Stimulated activated CD4-positive, alpha-beta T cell treated with anti-CD3 and anti-CD28 coated beads, Interleukin-4, amount 100 ng/mL, for 24 hours (primary cell): ENCODE measurements around the gene LGI1.

Experiments used
- DNase-seq: peaks from one replicate; pipeline ENCODE4 v3.0.0-alpha.2; 2020

LGI1 gene

DNA sequence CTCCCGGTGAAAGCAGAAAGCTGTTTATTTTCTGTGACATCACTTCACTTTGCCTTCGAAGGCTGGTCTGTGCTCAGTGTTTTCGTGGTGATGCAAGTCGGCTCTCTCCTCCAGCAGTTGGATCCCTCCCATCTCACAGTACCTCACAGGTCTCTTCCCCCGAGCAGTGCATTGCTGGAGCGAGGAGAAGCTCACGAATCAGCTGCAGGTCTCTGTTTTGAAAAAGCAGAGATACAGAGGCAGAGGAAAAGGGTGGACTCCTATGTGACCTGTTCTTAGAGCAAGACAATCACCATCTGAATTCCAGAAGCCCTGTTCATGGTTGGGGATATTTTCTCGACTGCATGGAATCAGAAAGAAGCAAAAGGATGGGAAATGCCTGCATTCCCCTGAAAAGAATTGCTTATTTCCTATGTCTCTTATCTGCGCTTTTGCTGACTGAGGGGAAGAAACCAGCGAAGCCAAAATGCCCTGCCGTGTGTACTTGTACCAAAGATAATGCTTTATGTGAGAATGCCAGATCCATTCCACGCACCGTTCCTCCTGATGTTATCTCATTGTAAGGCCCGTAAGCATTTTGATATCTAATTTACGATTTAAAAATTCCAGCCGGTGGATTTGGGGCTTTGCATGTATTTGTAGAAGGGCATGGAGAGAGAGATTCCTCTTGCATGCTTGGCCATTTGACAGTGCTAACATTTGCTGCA is at the start of gene LGI1:
LGI1 (plus strand) TSS at position 136 of the 707 bp plus-strand sequence; CDS start at position 345, 209 bp downstream.
- DNase-seq = no peak

DNA sequence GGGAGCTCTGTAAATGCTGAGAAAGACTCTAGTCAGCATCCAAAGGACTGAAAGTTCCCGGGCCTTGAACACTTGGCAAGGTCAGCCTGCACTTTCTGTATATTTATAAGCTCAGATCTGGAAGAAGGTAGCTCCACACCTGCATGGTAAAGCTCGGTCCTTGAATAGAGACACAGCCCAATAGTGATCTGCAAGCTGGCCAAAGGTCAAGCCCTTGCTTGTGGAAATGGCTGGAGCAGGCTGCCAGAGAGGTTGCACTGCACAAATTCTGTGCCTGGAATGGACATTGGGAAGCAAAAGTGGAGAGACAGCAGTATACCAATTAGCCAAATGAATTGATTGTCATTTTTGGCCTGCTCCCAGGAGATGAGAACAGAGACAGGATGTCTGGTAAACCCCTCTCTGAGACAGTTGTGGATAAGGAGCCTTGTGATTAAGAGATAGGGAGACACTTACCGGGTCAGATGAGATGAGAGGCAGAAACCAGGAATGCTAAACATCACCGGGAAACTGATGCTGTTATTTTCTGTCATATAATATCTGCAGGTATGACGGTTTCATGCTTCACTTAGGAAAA is 47.3 kb upstream of the LGI1 start:
- DNase-seq = no peak

DNA sequence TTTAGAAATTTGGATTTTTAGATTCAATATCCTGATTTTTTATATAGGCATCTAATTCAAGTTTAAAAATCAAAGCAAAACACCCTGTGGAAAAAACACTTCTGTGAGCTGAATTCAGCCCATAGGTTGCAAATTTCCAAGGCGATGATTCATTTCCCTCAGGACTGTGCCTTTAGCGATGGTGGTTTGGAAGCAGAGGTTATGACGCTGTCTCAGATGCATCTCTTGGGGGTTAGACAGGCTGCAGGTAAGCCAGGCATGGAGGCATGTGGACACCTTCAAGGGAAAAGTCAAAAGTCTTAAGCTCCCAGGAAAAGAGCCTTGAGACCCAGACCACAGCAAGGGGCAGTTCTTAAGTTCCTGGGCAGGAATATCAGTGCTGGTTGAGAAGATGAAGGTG is 45.8 kb upstream of the LGI1 start:
- no peak for DNase-seq

DNA sequence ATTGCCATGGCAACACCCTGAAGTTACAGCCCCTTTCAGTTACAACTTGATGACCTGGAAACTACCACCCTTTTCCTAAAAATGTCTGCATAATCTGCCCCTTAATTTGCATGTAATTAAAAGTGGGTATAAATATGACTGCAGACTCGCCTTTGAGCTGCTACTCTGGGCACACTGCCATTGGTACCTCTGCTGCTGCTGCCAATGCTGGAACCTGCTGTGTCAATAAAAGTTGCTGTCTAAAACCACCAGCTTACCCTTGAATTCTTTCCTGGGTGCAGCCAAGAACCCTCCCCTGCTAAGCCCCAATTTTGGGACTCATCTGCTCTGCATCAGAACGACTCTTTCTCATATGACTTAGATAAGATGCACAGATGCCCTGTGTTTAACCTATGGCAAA is 45.1 kb upstream of the LGI1 start:
- no peak for DNase-seq

DNA sequence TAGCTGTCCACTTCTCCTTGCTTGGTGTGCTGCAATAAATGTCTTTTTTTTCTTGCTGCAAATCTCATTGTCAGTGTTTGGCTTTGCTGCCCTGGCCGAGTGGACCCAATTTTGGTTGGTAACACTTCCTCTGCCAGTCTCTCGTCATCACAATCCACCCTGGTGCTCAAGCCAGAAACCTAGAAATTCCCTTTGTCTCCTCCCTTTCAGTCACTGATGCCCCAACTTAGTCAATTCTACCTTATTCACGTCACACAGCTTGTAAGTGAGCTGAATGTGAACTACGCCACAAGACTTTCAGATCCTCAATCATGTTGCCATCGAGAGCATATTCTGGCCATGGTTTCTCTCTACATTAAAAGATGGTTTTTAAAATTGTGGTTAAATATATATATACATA is 42.4 kb upstream of the LGI1 start:
- no peak for DNase-seq

DNA sequence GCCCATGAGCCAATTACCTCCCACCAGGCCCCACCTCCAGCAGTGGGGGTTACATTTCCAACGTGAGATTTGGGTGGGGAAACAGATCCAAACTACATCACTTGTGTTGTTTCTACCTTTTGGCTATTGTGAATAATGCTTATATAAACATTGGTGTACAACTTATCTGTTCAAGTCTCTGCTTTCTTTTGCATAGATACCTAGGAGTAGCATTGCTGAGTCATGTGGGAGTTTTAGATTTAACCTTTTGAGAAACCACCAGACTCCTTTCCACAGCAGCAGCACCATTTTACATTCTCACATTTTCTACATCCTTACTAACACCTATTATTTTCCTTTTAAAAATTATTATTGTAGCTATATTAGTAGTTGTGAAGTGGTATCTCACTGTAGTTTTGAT is 41.0 kb upstream of the LGI1 start:
- DNase-seq = no peak

DNA sequence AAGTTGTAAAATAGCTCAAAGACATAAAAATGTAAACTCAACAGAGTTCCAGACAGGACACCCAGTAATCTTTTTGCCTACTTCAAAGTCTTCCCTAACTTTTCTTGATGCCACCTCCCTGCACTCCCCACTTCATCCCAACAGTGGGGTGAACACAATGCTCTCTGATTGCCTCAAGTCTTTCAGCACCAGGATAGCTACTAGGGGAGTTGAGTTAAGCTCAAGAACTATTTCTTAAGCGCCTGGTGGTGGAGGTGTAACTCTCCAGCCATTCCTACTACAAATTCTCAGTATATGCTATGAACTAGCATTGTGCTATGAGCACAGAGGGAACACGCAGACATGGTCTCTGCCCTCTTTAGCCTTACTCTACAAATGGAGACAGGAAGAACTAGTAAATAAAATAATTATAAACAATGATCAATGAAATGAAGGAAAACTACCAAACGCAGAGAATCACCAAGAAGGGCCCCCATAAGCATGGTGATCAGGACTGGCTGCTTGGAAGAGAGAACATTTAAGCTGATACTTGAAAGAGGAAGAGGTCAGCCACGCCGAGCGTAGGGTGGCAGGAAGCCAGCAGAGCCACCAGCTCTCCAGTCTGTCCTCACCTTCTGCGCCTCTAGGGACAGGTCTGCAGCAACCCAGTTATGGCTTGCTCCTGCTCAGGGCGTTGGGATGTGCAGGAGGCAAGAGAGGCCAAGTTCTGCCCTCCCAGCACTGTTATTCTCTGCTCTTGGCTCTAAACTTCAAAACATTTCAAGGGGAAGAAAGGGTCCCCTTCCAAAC is 38.6 kb upstream of the LGI1 start:
- DNase-seq = no peak

DNA sequence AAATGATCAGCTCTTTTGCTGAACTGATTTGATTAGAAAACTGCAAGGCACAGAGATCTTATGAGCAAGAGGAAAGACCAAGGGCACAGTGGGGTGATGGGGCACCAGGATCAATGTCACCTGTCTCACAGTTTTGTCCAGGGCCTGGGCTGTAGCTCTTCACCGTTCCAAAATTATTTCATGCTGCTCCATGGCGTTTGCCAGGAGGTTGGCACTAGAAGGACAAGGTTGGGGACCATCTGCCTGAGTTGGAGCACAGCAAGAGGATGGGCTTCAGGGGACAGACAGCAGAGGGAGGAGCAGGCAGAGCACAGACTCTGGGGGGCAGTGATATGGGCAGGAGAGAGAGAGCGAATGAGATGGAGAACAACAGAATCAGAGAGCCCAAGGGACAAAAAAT is 37.8 kb upstream of the LGI1 start:
- no peak for DNase-seq

DNA sequence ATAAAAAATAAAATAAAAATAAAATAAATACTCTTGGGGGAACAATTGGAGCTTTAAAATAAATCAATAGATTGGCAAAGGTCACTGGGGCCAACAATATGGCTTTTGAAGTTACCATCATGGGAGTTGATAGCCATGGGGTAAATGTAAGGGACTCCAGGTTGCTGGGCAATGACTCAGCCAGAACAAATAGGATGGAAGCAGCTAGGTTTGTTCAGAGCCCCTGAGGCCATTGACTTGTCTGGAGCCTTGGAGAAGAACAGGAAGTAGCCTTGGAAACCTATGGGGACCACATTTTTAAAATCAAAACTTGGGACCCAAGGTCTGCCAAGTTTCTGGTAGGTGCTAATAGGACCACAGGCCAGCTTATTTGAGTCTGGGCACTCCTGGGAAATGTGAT is 35.2 kb upstream of the LGI1 start:
- DNase-seq = no peak

DNA sequence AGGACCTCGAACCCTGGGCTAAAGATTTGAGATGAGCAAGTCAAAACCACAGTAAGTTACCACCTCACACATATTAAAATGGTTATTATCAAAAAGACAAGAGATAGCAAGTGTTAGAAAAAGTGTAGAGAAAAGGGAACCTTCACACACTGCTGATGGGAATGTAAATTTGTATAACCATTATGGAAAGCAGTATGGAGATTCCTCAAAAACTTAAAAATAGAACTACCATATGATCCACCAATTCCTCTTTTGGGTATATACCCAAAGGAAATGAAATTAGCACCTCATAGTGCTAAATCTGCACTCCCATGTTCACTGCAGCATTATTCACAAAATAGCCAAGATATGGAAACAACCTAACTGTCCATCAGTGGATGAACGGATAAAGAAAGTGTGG is 34.6 kb upstream of the LGI1 start:
- DNase-seq = no peak

DNA sequence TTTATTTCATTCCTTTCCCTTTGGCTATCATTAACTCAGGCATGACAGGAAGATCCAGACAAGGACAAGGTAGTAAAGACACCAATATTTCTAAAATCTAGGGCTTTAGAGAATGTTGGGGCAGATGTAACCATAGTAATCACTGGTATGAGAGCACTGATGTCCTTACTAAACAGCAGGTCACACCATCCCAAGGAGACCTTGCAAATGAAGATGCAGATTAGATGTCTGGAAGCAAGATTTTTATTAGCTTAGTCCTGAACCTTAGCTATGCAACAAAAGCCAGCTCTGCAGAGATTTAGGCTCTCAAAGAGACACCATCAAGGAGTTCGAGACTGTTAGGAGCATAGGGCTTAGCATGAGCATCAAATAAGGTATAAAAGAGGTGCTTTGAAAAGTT is 31.7 kb upstream of the LGI1 start:
- no peak for DNase-seq

DNA sequence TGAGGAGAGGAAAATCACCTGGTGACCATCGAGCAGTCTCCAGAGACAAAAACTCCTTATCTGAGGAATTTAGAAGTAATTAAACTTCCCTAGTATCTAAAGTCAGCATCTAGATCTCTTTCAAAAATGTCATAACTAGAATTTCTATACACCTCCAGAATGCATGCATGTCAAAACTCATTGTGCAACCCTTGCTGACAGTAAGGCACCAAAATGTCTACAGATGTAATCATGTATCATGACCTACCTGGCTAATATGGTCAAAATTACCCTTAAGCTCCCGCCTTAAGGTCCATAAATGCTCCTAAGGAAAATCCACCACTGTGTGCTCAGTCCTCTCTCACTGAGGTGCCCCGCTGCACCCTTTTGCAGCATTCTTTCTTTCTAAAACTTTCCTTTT is 16.4 kb upstream of the LGI1 start:
- DNase-seq = no peak

DNA sequence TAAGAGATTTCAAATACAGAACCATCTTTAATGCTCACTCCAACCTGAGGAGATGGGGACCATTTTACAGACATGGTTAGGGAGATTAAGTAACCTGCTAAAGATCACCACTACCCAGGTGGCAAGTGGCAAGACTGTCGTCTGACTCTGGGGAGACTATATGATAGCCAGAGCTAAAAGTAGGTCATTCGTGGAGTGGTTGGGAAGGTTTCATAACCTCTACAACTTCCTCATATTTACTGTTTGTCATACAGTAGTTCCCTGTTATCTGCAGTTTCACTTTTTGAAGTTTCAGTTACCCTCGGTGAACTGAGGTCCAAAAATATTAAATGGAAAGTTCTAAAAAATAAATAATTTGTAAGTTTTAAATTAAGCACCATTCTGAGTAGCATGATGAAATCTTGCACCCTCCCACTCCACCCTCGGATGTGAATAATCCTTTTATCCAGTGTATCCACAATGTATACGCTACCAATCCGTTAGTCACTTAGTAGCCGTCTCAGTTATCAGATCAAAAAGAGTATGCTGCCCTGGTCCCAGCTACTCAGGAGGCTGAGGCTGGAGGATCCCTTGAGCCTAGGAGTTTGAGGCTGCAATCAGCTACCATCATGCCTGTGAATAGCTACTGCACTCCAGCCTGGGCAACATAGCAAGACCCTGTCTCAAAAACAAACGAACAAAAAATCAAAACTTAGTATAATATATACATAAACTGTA is 14.9 kb upstream of the LGI1 start:
- DNase-seq = no peak

DNA sequence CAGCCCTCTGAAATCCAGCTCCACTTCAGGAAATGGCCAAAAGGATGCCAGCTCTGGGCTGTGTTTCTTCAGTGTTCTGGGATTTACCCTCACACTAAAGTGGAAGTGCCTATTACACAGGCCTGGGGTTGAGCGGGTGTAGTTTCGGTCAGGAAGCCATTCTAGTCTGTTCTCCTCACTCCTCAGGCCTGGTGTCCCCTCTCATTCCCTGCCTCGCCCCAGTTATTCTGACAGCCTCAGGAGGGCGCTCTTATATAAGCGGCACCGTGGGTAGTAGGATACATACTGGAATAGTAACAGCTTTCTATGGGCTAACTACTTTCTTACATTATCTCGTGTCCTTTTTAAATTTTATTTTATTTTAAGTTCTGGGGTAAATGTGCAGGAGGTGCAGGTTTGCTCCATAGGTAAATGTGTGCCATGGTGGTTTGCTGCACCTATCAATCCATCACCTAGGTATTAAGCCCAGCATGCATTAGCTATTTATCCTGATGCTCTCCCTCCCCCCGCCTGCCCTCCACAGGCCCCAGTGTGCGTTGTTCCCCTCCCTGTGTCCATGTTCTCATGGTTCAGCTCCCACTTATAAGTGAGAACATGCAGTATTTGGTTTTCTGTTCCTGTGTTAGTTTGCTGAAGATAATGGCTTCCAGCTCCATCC is 12.2 kb upstream of the LGI1 start:
- no peak for DNase-seq

DNA sequence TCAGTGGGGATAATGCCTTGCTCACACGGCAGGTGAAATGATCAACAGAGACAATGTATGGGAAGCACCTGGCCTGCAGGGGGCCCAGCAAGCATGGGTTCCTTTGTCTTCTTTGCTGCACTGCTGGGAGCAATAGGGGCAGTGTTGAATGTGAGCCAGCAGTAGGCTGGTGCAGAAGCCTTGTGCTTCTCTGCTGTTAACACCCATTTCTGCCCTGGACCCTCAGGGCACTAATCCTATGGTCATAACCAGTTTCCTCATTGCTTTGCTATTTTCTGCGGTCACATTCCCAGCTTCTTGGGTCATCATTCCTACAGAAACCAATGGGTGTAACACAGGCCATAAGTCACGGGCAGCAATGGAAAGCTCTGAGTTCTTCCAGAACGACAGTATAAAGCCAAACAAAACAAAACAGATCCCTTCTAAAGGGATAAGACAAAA is 10.9 kb upstream of the LGI1 start:
- no peak for DNase-seq

DNA sequence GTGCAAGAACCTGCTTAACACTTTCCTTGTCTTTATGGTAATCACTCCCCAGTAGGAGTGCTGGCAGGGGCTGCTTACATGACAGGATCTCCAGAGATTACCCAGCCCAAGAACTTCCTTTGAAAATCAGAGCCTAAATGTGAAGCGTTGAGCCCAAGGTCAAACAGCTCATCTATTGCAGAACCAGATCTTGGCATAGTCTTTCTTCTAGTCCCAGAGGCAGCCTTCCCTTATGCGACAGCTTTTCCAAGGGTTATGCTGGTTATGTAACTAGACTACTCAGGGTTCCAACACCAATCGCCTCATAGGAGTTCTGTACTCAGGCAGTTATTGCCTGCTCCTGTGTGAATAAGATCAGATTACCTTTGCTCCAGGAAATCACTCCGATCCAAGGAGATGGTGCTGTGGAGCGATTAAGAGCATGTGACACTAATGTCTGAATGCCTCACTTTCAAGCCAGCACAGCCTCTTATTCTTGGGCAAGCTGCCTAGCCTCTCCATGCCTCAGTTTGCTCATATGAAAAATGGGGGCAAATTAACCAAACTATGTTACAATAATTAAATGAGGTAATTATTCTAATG is 8.4 kb upstream of the LGI1 start:
- DNase-seq = no peak

DNA sequence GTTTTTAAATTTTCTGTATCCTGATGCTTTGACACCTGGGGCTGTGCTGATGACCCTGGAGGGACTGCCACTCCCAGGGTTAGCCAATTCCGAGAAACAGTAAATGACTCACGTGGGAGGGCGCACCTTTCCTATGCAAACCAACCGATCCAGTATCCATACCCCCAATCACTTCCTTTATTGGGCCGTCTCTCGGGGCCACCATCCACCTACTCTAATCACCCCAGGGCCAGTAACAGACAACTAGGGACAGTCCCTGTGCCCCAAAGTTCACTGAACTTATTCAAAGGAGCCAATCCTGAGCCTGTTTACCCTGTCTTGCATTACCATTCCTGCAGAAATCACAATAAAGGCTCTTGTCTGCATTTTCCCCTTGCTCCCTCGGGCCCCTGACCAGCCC is 6.6 kb upstream of the LGI1 start:
- no peak for DNase-seq

DNA sequence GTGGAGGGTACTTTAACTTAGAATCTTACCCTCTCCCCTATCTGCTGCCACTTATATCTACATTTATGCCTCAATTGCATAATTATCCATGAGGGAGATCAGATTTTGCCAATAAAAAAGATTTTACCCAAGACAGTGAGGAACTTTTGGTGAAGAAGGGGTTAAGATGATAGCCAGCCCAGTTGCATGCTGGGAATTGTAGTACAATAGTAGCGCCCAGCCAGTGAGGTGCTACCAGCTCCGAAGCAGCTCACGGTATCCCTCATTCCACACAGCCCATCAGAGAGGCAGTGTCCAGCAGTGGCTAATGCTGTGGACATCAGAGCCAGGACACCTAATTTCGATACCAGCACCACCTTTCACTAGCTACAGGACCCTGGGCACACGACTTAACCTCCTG is 5.9 kb upstream of the LGI1 start:
- DNase-seq = no peak

DNA sequence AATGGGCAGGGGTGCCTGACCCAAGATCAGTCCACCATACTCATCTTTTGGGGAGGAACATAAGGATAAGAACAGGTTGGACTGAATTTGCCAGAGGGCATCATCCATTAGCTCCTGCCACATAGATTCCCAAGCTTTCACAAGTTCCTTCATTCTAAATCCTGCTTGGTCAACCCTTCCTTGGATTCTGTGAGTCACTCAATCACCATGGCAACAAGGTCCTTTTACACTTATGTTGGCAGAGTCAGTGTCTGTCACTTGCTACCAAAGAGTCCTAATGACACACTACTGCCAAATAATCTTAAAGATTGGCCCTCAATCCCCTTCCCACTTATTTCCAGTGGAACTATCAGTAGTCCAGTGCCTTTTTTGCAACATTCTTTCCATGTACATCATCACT is 5.0 kb upstream of the LGI1 start:
- DNase-seq = no peak

DNA sequence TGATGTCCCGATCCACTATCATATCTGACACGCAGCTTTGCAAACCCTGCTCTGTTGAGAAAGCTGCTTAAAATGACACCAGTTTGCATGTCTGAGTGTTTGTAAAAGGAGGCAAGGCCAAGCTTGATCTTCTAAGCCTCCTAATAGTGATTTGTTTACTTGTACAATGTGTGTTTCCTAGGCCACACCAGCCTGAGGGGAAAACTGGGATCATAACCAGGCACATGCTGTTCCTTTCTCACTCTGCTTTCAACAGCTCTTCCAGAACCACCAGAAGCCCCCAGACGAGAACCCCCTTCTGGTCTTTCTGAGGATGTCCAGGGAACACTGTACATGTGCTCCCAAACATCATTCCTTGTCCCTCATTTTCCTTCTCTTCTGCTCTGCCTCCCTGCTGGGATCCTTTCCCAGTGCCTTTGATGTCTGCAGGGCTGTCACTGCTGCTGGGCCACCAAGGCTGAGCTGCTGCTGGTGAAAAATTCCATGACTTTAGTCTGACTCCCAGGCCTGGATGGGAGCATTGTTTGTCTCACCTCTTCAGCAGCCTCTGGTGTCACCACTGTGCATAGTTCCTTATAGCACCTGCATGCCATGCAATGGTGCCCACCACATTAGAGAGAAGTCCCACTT is 4.0 kb upstream of the LGI1 start:
- DNase-seq = no peak

DNA sequence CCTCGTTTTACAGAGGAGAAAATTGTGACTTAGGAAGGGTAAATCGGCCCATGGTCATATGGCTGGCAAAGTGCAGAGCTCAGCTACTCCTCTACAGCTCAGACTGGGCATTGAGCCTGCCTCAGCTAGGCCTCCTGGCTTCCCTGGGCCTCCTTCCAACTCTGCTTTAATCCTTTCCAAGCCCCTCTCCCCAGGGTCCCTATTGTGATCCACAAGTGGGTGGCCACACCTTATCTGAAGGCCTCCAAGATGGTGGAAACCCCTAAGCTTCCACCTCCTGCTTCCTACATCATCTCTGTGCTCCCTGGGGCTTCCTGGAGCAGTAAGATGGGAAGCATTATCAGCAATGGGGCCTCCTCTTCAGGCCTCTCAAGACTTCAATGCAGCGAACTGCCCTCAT is 3.0 kb upstream of the LGI1 start:
- DNase-seq = no peak

DNA sequence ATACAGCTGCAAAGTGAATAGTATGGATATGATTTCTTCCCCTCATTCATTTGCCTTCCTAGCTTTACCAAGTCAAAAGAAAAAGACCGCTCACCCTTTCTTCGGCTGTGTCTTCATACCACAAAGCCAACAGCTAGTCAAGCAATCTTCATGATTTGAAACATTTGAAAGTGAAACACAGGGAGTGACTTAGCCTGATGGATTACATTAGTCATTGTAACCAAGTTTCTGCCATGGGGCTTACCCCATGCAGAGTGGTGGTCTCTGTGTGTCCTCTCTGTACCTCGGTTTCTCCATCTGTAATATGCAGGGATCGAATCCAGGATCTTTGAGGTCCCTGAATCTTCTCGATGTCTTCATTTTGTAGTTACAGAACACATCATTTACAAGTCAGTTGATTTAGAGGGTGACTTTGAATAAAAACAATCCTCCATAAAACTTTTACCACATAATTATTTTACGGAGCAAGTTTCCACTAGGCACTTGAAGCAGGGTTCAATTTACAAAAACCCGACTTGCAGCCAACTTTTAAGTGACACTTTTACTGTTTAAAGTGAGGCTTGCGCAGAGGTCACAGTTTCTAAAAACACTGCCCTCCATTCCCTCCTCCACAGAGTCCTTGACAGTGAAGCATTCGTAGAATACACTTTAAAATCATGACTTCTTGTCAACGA is 2.2 kb upstream of the LGI1 start:
- DNase-seq = no peak
